Measurements from ENCODE around the gene CEP135.

Gene CEP135

GRCh38 chr4:56060036-56060435 is 111.3 kb downstream of the CEP135 start:
- TF ChIP-seq RARB (CRISPR knock-in tag; IDR thresholded peaks at IDR 0.05): no peak
- ATAC-seq: no peak

GRCh38 chr4:56062106-56062505 is 113.4 kb downstream of the CEP135 start:
- TF ChIP-seq CSDC2 (CRISPR knock-in tag; IDR thresholded peaks at IDR 0.05): no peak
- no peak for TF ChIP-seq ARNTL (CRISPR knock-in tag; IDR thresholded peaks at IDR 0.05; ENCODE audit: borderline replicate concordance, low read depth)
- no peak for TF ChIP-seq CSRNP3 (CRISPR knock-in tag; IDR thresholded peaks at IDR 0.05)
- TF ChIP-seq TCF4 (CRISPR knock-in tag; IDR thresholded peaks at IDR 0.05; ENCODE audit: borderline replicate concordance): no peak
- TF ChIP-seq CREB5 (CRISPR knock-in tag; IDR thresholded peaks at IDR 0.05; ENCODE audit: low read depth): no peak
- no peak for TF ChIP-seq POU6F1 (CRISPR knock-in tag; IDR thresholded peaks at IDR 0.05; ENCODE audit: borderline replicate concordance, low read depth)
- TF ChIP-seq RARB (CRISPR knock-in tag; IDR thresholded peaks at IDR 0.05): no peak
- no peak for TF ChIP-seq PPARA (CRISPR knock-in tag; IDR thresholded peaks at IDR 0.05; ENCODE audit: borderline replicate concordance)
- TF ChIP-seq ZNF70 (CRISPR knock-in tag; IDR thresholded peaks at IDR 0.05): no peak
- no peak for TF ChIP-seq ISL1 (CRISPR knock-in tag; IDR thresholded peaks at IDR 0.05)
- TF ChIP-seq ESRRG (CRISPR knock-in tag; IDR thresholded peaks at IDR 0.05): no peak
- no peak for TF ChIP-seq GLIS3 (CRISPR knock-in tag; IDR thresholded peaks at IDR 0.05)
- no peak for TF ChIP-seq TOX (CRISPR knock-in tag; IDR thresholded peaks at IDR 0.05; ENCODE audit: borderline replicate concordance)
- TF ChIP-seq PATZ1 (CRISPR knock-in tag; IDR thresholded peaks at IDR 0.05; ENCODE audit: borderline replicate concordance): no peak
- ATAC-seq: no peak

GRCh38 chr4:56062526-56063145 is 113.9 kb downstream of the CEP135 start:
- ATAC-seq: no peak
- TF ChIP-seq CSDC2 (CRISPR knock-in tag; IDR thresholded peaks at IDR 0.05) (no peak), PATZ1 (CRISPR knock-in tag; IDR thresholded peaks at IDR 0.05; ENCODE audit: borderline replicate concordance) (no peak), TCF4 (CRISPR knock-in tag; IDR thresholded peaks at IDR 0.05; ENCODE audit: borderline replicate concordance) (no peak), ZFP3 (CRISPR knock-in tag; IDR thresholded peaks at IDR 0.05) (no peak), GLIS3 (CRISPR knock-in tag; IDR thresholded peaks at IDR 0.05) (no peak), SNAI2 (CRISPR knock-in tag; IDR thresholded peaks at IDR 0.05) (no peak), RARB (CRISPR knock-in tag; IDR thresholded peaks at IDR 0.05) (no peak), ZFP30 (CRISPR knock-in tag; IDR thresholded peaks at IDR 0.05) (no peak), ZNF8 (CRISPR knock-in tag; IDR thresholded peaks at IDR 0.05) (no peak), ZNF565 (CRISPR knock-in tag; conservative IDR thresholded peaks at IDR 0.05; ENCODE audit: low read depth) (no peak), ESRRG (CRISPR knock-in tag; IDR thresholded peaks at IDR 0.05) (no peak), TSHZ2 (CRISPR knock-in tag; IDR thresholded peaks at IDR 0.05) (no peak), CREB5 (CRISPR knock-in tag; IDR thresholded peaks at IDR 0.05; ENCODE audit: low read depth) (no peak), ISL1 (CRISPR knock-in tag; IDR thresholded peaks at IDR 0.05) (no peak), ZC3H10 (CRISPR knock-in tag; IDR thresholded peaks at IDR 0.05) (no peak), ARNTL (CRISPR knock-in tag; IDR thresholded peaks at IDR 0.05; ENCODE audit: borderline replicate concordance, low read depth) (no peak), BACH2 (CRISPR knock-in tag; IDR thresholded peaks at IDR 0.05; ENCODE audit: borderline replicate concordance) (no peak), OSR1 (CRISPR knock-in tag; IDR thresholded peaks at IDR 0.05) (no peak)

All from SK-N-SH treated with all-trans-retinoic acid at 6 μM for 48 hours (cell line).